Stimulated activated CD8-positive, alpha-beta memory T cell treated with anti-CD3 and anti-CD28 coated beads, Interleukin-4, amount 100 ng/mL, for 4 hours (primary cell): Measurements from ENCODE around the gene TTC31.
"Not testable (repeated sequence)": the region's sequence is repeated elsewhere in the genome, so short reads cannot be mapped to it uniquely, and the experiment has no call there.

Source experiments
- DNase-seq, 2 donors: peaks; one replicate each; pipeline ENCODE4 v3.0.0-alpha.2; 2020; ENCODE audit warnings: low read depth in 2 of 2, low spot score in 1 of 2

Gene TTC31

DNA sequence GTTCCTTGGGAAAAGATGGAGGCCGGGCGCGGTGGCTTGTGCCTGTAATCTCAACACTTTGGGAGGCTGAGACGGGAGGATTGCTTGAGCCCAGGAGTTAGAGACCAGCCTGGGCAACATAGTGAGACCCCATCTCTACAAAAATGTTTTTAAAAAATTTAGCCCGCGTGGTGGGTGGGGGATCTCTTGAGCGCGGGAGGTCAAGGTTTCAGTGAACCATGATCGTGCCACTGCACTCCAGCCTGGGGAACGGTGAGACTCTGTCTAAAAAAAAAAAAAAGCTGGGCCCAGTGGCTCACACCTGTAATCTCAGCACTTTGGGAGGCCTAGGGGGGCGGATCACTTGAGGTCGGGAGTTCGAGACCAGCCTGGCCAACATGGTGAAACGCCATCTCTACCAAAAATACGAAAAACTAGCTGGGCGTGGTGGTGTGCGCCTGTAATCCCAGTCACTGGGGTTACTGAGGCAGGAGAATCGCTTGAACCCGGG lies 839 bp downstream of the TTC31 start:
- not testable (repeated sequence) for DNase-seq

DNA sequence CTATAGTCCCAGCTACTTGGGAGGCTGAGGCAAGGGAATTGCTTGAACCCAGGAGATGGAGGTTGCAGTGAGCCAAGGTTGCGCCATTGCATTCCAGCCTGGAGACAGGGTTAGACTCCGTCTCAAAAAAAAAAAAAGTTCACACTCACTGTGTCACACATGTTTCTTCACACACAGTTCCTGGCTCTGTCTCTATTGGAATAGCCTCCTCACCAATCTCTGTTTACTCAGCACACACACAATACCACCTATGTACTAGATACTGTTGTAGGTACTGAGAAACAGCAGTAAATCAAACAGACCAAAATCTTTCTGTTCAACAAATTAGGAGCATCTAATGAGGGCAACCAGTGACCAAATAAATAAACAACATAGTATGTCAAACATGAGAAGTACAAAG lies 3.3 kb downstream of the TTC31 start:
- no peak for DNase-seq

DNA sequence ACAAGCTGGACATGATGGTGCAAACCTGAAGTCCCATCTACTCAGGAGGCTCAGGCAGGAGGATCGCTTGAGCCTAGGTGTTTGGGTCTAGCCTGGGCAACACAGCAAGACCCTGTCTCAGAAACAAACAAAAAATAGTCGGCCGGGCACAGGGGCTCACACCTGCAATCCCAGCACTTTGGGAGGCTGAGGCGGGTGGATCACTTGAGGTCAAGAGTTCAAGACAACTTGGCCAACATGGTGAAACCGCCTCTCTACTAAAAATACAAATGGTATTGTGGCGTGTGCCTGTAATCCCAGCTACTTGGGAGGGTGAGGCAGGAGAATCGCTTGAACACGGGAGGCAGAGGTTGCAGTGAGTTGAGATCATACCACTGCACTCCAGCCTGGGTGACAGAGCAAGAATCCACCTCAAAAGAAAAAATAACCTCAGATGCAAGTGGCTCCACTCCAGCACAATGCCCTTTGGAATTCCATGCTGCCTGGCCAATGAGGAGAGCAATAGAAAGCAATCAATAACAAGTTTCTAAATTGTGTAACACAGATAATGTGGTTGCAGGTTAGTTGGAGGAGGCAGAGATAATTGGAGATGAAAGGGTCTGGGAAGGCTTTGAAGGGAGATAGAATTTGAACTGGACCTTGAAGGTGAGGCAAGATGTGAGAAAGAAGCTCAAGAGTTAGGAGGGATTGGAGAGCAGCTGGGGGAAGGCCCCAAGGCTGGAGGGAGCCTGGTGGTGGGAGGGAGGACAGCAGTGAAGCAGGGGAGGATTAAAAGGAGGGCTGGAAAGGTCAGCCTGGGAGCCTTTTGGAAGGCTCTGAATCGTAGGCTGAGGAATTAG lies 6.0 kb downstream of the TTC31 start:
- no peak for DNase-seq

DNA sequence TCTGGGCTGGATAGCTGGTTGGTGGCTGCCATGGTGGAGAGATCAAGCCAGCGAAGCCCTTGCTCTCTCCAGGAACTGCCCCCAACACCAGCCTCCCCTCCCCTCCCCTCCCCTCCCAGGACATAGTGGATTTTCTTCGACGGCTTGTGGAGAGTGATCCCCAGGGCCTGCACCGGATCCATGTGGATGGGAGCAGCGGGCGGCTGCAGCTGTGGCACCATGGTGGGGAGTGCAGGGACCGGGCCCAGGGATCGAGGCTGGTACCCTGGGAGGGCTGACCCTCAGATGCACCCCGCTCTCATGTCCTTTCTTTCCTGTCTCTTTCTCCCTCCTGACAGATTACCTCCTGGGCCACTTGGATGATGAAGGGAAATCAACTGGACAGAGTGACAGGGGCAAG lies 7.0 kb downstream of the TTC31 start:
- DNase-seq, result no peak

DNA sequence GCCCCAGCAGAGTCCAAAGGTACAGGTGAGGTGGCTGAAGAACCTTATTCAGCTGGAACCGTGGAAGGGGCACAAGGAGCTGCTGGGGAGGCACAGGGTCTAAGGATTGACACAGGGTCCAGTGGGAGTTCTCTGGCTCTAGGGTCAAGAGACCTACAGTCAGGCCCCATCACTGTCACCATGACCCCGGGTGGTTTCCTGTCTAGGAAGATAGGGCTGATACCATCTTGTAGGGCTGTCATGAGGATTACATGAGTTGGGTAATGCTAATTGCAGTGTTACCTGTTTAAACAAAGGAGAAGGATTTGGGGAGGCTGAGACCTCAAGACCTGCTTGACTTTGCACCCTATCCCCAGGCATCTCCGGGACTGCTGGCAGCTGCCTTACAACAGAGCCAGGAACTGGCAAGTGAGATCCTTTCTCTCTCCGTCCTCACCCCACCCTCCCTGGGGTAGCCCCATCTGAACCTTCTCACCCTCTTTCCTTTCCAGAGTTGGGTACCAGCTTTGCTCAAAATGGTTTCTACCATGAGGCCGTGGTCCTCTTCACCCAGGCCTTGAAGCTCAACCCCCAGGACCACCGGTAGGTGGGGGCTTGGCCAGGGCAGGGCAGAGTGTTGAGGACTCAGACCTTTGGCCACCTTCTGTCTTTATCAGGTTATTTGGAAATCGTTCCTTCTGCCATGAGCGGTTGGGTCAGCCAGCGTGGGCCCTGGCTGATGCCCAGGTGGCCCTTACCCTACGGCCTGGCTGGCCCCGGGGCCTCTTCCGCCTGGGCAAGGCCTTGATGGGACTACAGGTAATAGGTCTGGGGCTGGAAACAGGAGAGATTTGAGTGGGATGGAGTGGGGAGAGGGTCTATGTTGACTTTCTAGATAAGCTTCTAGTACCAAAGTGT lies 9.0 kb downstream of the TTC31 start:
- no peak for DNase-seq

DNA sequence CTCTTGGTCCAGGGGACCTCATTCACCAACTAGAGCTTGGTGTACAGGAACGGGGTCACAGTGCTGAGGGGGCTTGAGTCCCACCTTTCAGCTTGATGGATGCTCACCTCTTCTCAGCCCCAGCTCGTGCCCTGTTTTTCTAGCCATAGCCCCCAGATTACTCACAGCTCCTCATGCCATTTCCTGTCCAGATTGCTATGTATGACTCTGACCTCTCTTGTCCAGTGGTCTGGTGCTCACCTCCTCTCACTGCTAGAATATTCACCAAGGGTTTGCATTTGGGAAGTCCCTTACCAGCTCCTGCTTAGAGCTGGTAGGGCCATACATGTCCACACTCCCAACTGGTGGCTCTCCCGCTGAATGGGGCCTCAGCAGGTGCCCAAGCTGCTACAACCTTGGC lies 10.7 kb downstream of the TTC31 start:
- DNase-seq, result no peak

DNA sequence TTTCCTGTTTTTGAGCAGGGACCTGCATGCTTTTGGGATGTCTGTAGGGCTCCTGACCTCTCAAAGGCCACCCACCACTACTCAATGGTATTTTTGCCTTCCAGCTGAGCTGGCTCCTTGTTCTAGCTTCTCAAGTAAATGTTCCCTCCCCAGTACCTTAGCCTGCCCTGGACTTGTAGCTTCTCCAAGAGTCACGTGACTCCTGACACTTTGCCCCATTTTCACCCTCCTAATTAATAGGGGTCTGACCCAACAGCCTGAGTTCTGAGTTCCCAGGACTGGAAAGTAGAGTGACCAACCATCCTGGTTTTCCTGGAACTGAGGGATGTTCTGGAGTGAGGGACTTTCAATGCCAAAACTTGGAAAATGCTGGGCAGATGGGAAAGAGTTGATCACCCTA lies 12.6 kb downstream of the TTC31 start:
- DNase-seq, result no peak

DNA sequence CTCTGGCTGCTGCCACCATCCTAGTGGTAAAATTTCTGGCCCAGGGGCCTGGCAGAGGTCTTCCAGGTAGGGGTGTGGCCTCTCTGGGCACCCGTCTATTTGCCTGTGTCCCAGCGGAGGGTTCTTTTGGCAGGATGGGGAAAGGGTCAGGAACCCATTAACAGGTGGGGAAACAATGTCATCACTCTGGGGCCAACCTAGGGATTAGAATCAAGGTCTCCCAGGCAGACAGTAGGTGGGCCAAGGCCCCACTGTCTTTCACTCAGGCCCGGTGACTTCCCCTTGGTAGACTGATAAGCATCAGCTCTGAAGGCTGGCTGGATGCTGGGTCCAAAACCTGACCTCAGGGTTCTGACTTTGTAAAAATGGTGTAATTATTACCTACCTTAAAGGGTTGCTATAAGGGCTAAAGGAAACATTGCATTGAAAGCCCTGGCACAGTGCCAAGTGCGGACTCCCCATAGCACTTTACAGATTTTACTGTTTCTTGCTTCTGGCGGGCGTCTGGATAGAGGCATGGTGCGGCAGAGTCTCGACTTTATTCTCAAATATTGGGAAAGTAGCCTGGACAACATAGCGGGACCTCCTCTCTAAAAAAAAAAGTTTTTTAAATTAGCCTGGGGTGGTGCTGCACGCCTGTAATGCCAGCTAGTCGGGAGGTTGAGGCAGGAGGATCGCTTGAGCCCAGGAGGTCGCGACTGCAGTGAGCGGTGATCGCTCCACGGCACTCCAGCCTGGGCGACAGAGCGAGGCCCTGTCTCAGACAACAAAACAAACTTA lies 14.3 kb downstream of the TTC31 start:
- no peak for DNase-seq

DNA sequence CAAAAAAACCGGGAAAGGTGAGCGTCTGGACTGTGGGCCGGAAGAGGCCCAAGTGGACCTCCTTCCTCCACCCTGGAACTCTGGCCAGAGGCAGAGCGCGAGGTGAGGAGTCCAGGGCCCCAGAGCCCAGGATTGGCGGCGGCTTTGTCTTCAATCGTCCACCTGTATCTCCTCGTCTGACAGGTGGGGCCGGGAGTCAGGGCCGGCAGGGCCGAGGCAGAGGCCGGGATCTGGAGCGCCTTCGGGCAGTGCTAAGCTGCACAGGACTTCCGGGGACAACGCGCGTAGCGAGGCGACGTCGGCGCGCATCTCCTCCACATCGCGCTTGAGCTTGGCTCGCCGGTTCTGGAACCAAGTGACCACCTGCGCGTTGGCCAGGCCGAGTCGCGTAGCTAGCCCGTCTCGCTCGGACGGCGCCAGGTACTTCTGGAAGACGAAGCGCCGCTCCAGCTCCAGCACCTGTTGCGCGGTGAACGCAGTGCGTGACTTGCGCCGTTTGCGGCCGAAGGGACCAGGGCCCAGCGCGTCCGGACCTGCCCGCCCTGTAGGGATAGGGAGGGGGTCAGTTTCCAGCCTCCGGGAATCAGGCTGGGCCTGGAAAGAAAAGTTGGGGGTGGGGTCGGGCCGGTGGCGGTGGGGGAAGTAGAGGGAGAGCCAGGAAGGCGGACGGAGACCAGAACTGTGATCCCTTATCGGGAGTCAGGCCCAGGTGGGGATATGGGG lies 15.1 kb downstream of the TTC31 start:
- no peak for DNase-seq

DNA sequence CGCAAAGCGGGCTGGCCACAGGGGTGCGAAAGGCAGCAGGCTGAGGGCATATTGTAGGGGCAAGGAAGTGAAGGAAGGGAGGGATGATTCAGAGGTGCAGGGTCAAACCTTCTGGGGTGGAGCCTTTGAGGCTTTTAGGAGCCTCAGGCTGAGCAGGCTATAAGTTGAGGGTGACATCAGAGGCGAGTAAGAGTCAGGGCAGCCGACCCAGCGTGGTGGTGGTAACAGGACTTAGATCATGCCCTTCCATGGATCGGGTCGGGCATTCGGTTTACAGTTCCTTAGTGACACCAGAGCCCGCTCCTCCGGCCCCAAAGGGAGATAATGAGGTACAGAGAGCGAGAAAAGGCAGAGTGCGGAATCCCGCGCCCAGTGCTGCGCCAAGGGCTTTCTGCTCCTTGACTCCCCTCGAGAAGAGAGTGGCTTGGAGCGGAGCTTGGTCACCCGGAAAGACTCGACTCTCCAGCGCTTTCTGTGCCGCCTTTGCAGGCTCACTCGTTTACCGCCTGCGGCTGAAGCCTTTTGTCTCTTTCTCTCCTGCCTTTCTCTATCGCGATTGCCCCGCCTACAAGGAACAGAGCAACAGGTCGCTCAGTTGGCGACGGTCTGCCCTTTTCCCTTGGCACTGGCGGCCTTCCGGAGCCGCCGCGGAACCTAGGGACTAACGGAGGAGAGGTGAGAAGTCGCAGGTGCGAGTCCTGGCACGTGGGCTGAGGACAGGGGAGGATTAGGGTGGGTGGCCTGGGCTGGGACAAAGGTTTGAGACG lies 15.8 kb downstream of the TTC31 start:
- DNase-seq, result no peak

DNA sequence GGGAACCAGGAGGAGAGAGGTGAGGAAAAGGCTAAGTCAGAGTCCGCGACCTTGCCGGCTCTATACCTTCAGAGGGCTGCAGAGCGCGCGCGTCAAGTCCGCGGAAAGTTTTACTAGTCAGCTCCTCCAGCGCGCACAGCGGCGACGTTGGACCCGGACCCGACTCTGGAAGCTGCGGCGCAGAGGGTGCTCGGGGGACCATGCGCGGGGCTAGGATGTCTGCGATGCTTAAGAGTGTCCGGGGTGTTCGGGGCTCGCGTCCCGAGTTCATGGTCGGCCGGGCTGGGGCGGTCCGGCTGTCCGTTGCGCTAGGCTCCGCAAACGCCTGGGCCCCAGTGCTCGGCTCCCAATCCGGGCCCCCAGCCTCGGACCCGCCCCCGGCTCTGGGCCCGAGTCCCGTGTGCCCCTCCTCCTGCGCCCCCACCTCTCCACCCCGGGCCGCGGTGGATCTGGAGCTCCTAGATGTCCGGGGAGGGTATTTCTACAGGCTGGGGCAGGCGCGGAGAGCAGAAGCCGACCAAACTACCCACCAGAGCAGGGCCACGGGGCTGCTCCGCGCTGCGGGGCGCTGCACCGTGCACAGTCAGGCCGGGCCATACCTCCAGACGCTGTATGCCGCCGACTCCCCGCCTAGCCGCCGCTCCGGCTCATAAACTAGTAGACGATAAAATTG lies 16.5 kb downstream of the TTC31 start, which contains the start of gene LBX2:
Gene LBX2, minus strand, starts transcription at position 337 of the 673 bp plus-strand sequence. Its CDS starts 66 bp downstream, at position 271.
- no peak for DNase-seq

DNA sequence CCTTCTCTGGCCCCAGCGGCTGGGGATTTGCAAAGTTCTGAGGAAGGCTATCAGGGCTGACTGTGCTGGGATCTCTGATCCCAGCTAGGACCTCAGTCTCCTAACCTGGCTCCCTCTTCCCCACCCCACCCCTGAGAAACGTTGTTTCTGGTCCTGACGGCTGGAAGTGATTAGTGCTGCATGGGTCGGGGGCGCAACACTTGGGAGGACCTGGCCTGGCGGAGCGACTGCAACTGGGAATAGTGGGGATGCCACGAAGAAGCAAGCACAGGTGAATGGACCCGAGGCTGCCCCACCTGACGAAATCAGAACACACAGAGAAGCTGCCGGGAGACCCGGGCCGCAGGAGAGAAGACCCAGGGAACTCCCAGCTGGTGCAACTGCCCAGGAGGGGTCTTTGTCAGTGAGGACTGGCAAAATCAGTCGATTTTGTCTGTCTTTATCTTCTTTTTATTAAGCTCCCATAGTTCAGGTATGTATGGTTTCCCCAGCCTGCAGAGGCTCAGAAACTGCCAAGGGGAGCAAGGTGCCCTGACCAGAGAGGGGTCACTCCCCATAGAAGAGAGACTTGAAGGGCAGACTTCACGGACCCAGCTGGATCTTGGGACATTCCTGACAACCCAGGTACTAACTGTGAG lies 17.2 kb downstream of the TTC31 start:
- no peak for DNase-seq

DNA sequence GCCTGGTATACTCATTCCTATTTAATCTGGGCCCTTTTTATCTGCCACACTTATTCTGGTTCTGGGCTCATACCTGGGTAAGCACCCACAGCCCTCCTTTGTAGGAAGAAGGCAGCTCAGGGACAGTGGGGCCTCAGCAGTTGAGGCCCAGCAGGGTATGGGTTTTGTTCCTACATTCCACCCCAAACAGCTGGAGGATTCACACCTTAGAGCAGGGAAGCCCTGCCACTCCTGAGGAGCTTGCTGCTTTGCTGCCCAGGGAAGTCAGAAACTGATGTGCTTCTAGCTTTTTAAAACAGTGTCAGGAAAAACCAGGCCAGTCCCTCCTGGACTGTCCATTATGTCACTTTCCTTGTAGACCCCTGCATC lies 17.7 kb downstream of the TTC31 start:
- DNase-seq, result no peak

DNA sequence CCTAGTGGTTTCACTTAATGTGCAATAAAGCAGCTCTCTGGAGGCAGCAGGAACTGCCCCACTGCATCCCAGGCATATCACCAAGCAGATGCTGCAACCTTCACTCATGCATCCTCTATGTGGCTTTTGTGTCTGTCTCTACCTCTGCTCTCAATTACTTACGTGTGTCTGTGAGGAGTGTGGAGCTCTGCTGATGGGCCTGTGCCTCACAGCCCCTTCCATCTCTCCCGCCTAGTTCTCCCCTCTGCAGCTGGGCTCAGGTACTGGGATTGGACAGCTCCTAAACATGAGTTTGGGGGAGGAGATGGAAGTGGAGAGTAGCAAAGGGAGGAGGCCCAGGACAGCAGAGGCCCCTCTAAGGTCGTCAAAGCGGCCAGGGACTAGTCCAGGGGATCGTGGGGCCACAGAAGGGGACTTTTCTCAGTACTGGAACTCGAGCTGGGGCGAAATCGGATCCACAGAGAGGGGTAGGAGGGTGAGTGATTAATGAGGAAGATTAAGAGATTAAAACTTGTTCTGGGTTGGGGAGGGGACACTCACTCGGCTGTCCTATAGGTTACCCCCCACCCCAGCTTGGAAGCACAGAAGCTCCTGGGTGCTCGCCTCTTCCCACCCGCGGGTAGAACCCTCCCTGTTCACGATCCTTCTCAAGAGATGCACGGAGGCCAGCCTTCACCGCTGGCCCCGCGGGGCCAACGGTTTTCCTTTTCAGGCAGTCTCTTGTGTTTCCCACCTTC lies 18.6 kb downstream of the TTC31 start:
- no peak for DNase-seq

DNA sequence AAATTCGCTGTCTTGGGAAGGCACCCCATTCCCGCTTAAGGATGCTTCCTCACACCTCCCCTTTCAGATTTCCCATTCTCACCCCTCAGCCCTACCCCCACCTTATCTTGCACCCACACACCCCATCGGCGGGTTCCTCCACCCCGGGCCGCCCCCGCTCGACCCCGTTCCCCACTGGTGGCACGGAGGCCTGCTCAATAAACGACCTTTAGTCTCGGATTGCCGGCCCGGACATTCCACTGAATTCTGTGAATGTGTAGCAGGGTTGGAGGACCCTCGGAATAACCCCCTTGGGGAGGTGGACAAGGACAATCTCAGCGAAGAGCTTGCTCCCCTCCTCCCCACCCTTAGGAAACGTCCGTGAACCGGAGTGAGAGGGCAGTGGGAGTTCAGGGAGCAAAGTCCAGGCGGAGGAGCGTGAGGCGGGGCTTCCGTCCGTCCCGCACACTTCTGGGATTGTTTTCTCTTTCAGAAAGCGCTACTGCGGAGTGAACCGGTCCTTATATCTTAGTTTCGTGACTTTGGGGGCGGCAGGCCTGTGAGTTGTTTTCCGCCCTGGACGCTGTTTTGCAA lies 19.4 kb downstream of the TTC31 start:
- no peak for DNase-seq

DNA sequence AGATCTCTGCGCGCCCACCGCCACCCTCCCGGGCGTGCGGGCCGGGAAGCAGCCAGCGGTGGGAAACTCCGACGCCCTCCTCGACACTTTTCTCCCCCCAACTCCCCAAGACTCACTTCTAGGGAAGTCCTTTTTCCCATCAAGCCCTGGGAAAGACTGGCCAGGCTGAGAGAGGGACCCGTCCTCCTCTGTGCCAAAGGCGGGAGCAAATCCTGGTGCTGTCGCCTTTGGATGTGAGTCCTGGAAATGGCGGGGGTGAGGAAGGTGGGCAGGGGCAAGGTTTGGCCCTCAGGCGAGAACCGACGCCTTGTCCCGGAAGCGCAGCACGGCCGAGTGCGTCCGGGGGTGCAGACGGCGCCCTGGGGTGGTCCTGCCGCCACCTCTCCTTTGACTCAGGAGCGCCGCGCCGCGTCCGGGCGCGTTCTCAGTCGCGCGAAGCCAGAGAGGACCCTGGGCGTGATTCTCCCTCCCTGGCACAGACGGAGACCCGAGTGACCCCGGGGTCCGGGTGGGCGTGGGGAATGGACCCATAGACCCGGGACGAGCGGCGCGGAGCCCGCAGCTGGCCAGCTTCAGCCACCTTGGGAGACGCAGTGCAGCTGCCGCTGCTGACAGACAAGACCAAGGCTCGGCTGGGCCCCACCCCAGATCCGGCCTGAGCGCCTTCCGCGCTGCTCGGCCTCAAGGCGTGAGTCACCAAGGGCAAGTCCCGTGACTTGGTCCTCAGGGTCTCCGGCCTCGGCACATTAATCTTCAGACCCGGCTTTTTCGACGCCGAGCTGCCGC lies 20.0 kb downstream of the TTC31 start:
- peak in 1 of 2 donors; percentile 35 for DNase-seq
